IPS DF 6.9 (cell line): ENCODE measurements around the gene ADPRS.

Experiments used
- DNase-seq: peaks from one replicate; pipeline ENCODE4 v3.0.0-alpha.2; 2013; ENCODE audit warnings: low read depth, low spot score
- H3K27ac ChIP-seq: one replicate; pipeline ENCODE4 v1.5.1; 2013; ENCODE audit warnings: low read length, control low read depth
- H3K27me3 ChIP-seq: 2 replicates; pipeline ENCODE4 v1.6.1; 2013; ENCODE audit warnings: mild to moderate bottlenecking, low read length; ENCODE audit not compliant: control insufficient read depth, insufficient read depth
- H3K36me3 ChIP-seq: 2 replicates; pipeline ENCODE4 v1.6.1; 2013; ENCODE audit warnings: low read length; ENCODE audit not compliant: control insufficient read depth, insufficient read depth
- H3K4me1 ChIP-seq: 2 replicates; pipeline ENCODE4 v1.6.1; 2013; ENCODE audit warnings: low read length; ENCODE audit not compliant: control insufficient read depth, insufficient read depth
- H3K4me3 ChIP-seq: 2 replicates; pipeline ENCODE4 v1.5.1; 2013; ENCODE audit warnings: mild to moderate bottlenecking, low read length
- H3K9me3 ChIP-seq: 2 replicates; pipeline ENCODE4 v1.6.1; 2013; ENCODE audit warnings: low read length, inconsistent platforms; ENCODE audit not compliant: control insufficient read depth, insufficient read depth
- WGBS: extraction: QIAGEN DNeasy Blood & Tissue Kit; methylation state at CpG from one replicate; pipeline ENCODE4 v1.1.7; 2013; ENCODE audit warnings: mixed read lengths, missing lambda C conversion rate; ENCODE audit not compliant: insufficient read length, insufficient coverage; 5-methylcytosine and 5-hydroxymethylcytosine counted together

Gene ADPRS

GRCh38 chr1:36087233-36088123, 1.2 kb upstream of the ADPRS start:
- WGBS = no CpG with 5 or more reads among the region's 31 CpGs
- Histone ChIP-seq H3K4me1 (peaks cover 10% of the 10 kb centered on the region; the same call in 1 of the 2 replicates), H3K27me3 (no peaks in the 10 kb centered on the region), H3K27ac (no peak overlapping the region), H3K9me3 (no peaks in the 10 kb centered on the region), H3K36me3 (peaks cover 12% of the 10 kb centered on the region), H3K4me3 (no peak overlapping the region)
- DNase-seq = no peak

GRCh38 chr1:36088265-36088576, 471 bp upstream of the ADPRS start:
- Histone ChIP-seq H3K4me3 (peak overlapping the region; percentile 21; the same call in 1 of the 2 replicates), H3K27me3 (no peaks in the 10 kb centered on the region), H3K9me3 (no peaks in the 10 kb centered on the region), H3K27ac (no peak overlapping the region), H3K4me1 (peaks cover 10% of the 10 kb centered on the region; the same call in 1 of the 2 replicates), H3K36me3 (peaks cover 20% of the 10 kb centered on the region)
- WGBS = no CpG with 5 or more reads among the region's 8 CpGs
- DNase-seq = no peak

- WGBS = no CpG with 5 or more reads among the region's 32 CpGs
- Histone ChIP-seq H3K27me3 (no peaks in the 10 kb centered on the region), H3K9me3 (no peaks in the 10 kb centered on the region), H3K36me3 (peaks cover 32% of the 10 kb centered on the region), H3K4me1 (peaks cover 8% of the 10 kb centered on the region; the same call in 1 of the 2 replicates), H3K27ac (no peak overlapping the region), H3K4me3 (peak overlapping the region; percentile 80; the same call in 1 of the 2 replicates)
- DNase-seq = no peak
These were observed 865 bp downstream of the ADPRS start for GRCh38 chr1:36089393-36090121.

- peaks cover 36% of the 10 kb centered on the region for H3K36me3 ChIP-seq
These were observed 2.4 kb downstream of the ADPRS start for GRCh38 chr1:36091141-36091540.

GRCh38 chr1:36091698-36092097, 3.0 kb downstream of the ADPRS start:
- peaks cover 37% of the 10 kb centered on the region for H3K36me3 ChIP-seq

More at GRCh38 chr1:36091141-36091540, 2.4 kb downstream of the ADPRS start:
- WGBS = no CpG with 5 or more reads among the region's 4 CpGs
- Histone ChIP-seq H3K9me3 (no peaks in the 10 kb centered on the region), H3K27ac (no peak overlapping the region), H3K4me1 (peaks cover 7% of the 10 kb centered on the region; the same call in 1 of the 2 replicates), H3K27me3 (no peaks in the 10 kb centered on the region), H3K4me3 (no peak overlapping the region)
- DNase-seq = no peak

GRCh38 chr1:36092166-36092797, 3.6 kb downstream of the ADPRS start:
- peaks cover 37% of the 10 kb centered on the region for H3K36me3 ChIP-seq
- no CpG with 5 or more reads among the region's 17 CpGs for WGBS
- no peak overlapping the region for H3K4me3 ChIP-seq
- H3K9me3 ChIP-seq = no peaks in the 10 kb centered on the region
- no peak for DNase-seq
- no peaks in the 10 kb centered on the region for H3K27me3 ChIP-seq
- peaks cover 9% of the 10 kb centered on the region; the same call in 1 of the 2 replicates for H3K4me1 ChIP-seq
- no peak overlapping the region for H3K27ac ChIP-seq

More at GRCh38 chr1:36091698-36092097, 3.0 kb downstream of the ADPRS start:
- no CpG with 5 or more reads among the region's 13 CpGs for WGBS
- Histone ChIP-seq H3K4me1 (peaks cover 7% of the 10 kb centered on the region; the same call in 1 of the 2 replicates), H3K27me3 (no peaks in the 10 kb centered on the region), H3K9me3 (no peaks in the 10 kb centered on the region), H3K4me3 (no peak overlapping the region), H3K27ac (no peak overlapping the region)
- no peak for DNase-seq

DNA sequence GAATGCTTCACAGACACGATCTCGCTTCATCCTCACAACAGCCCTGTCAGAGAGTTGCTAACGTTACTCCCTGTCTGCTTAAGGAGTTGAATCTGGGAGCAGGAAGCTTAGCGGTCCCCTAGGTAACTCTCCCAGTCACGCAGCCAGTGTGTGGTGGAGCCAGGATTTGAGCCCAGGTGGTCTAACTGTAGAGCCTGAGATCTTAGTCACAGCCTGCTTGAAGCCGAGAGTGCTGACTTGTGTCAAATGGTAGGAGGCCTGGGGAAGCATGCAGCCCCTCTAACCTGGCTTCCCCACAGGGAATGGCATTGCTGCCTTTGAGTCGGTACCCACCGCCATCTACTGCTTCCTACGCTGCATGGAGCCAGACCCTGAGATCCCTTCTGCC, 4.1 kb downstream of the ADPRS start:
- Histone ChIP-seq H3K36me3 (peaks cover 37% of the 10 kb centered on the region), H3K27ac (no peak overlapping the region), H3K27me3 (no peaks in the 10 kb centered on the region)

DNA sequence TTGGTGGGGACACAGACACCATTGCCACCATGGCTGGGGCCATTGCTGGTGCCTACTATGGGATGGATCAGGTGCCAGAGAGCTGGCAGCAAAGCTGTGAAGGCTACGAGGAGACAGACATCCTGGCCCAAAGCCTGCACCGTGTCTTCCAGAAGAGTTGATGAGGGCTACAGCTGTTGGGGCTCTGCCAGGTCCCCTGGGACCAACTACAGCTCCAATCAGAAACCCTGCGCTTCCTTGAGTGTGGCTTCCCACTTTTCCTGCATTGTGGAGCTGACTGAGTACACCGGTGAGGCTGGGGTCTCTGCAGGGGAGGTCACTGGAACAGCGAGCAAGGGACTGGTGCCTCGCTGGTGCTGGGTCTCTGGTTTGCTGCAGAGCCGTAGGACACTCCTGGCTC, 4.5 kb downstream of the ADPRS start:
- H3K36me3 ChIP-seq = peaks cover 37% of the 10 kb centered on the region
- no CpG with 5 or more reads among the region's 7 CpGs for WGBS
- DNase-seq = no peak
- no peaks in the 10 kb centered on the region for H3K27me3 ChIP-seq
- no peaks in the 10 kb centered on the region for H3K9me3 ChIP-seq
- peaks cover 7% of the 10 kb centered on the region; the same call in 1 of the 2 replicates for H3K4me1 ChIP-seq
- no peak overlapping the region for H3K27ac ChIP-seq
- H3K4me3 ChIP-seq = no peak overlapping the region

More for the DNA sequence above, 4.1 kb downstream of the ADPRS start:
- no CpG with 5 or more reads among the region's 9 CpGs for WGBS
- Histone ChIP-seq H3K4me1 (peaks cover 10% of the 10 kb centered on the region; the same call in 1 of the 2 replicates), H3K4me3 (no peak overlapping the region), H3K9me3 (no peaks in the 10 kb centered on the region)
- no peak for DNase-seq

DNA sequence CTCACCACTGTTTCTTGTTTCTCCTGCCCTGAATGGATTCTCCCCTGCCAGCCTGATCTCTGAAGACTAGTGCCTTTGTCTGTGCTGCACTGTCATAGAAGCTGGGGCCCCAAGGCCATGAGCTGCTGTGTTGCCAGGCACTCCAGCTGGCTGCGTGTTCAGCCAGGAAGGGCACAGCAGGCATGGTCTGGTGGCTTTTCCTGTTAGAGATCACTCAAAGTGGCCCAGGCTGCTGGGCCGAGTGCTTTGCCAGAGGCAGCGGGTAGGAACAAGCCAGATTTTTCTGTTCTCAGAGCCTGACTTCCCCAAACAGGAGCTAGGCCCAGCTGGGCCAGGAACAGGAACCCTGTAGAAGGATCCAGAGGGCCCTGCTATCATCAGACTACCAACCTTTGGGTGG, 5.2 kb downstream of the ADPRS start:
- no CpG with 5 or more reads among the region's 3 CpGs for WGBS

DNA sequence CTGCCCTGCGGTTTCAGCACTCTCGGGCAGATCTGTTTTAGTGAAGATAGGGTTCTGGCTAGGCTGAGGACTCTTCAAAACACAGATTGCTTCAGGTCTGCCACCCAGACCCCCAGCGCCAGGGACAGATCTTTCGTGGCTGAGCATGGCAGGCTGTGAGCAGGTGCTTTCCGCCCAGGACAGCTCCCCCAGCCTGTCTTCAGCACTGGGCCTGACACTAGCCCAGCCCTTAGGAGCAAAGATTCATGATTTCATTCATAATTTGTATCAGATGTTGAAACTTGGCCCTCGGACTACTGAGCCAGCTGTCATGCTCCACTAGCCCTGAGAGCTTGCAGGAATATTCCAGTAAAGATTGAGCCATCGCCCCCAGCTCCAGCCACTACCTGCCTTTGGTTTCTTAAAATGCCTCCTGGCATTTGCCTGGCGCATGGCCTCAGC, 5.9 kb downstream of the ADPRS start:
- Histone ChIP-seq H3K9me3 (no peaks in the 10 kb centered on the region), H3K27me3 (no peaks in the 10 kb centered on the region), H3K4me3 (no peak overlapping the region), H3K4me1 (peaks cover 4% of the 10 kb centered on the region; the same call in 1 of the 2 replicates), H3K27ac (no peak overlapping the region), H3K36me3 (peaks cover 37% of the 10 kb centered on the region)
- no peak for DNase-seq
- no CpG with 5 or more reads among the region's 8 CpGs for WGBS

More for the DNA sequence above, 5.2 kb downstream of the ADPRS start:
- Histone ChIP-seq H3K27ac (no peak overlapping the region), H3K9me3 (no peaks in the 10 kb centered on the region), H3K4me1 (peaks cover 5% of the 10 kb centered on the region; the same call in 1 of the 2 replicates), H3K27me3 (no peaks in the 10 kb centered on the region), H3K4me3 (no peak overlapping the region), H3K36me3 (peaks cover 37% of the 10 kb centered on the region)
- DNase-seq = no peak
